ENCODE data around the gene GFRA1. TPM values are rescaled to one million over a fixed set of nuclear protein-coding genes. Genes with fewer than 3 reads are reported as not detected.

The GFRA1 gene
- total RNA-seq, 2 donors from 2014 or later: 1.6 to 3.1 TPM

GRCh38 chr10:116126239-116126638, 146.8 kb downstream of the GFRA1 start:
- Histone ChIP-seq H3K9me3 (ENCODE audit: control insufficient read depth, low read length) (no peaks in the 10 kb centered on the region), H3K27ac (ENCODE audit: low read depth, low read length) (no peak overlapping the region), H3K27me3 (ENCODE audit: control insufficient read depth, insufficient read depth, low read length, poor library complexity, severe bottlenecking) (no peaks in the 10 kb centered on the region), H3K4me3 (ENCODE audit: low read length) (no peak overlapping the region), H3K9ac (ENCODE audit: extremely low read depth, low read length, poor library complexity, severe bottlenecking) (no peak overlapping the region), H3K4me1 (ENCODE audit: control insufficient read depth, insufficient read depth, low read length) (no peaks in the 10 kb centered on the region), H3K36me3 (ENCODE audit: control insufficient read depth, insufficient read depth, low read length) (no peaks in the 10 kb centered on the region)
- WGBS, 2 experiments (ENCODE audit: insufficient coverage in 1 of 2, insufficient read length in 1 of 2): 84 to 96% methylated on average over 3 of the region's 3 CpGs
- Mint-ChIP-seq H3K27me3 (ENCODE audit: insufficient read depth) (peaks cover 24% of the 10 kb centered on the region), H3K27ac (no peak overlapping the region), H3K9me3 (no peaks in the 10 kb centered on the region), H3K36me3 (ENCODE audit: low read depth) (no peaks in the 10 kb centered on the region), H3K4me1 (no peaks in the 10 kb centered on the region), H3K4me3 (no peak overlapping the region)
- TF ChIP-seq CTCF (conservative IDR thresholded peaks at IDR 0.05): no peak
- DNase-seq: no peak

GRCh38 chr10:116125180-116125579, 147.8 kb downstream of the GFRA1 start:
- Histone ChIP-seq H3K4me1 (ENCODE audit: control insufficient read depth, insufficient read depth, low read length) (no peaks in the 10 kb centered on the region), H3K9ac (ENCODE audit: extremely low read depth, low read length, poor library complexity, severe bottlenecking) (no peak overlapping the region), H3K4me3 (ENCODE audit: low read length) (no peak overlapping the region), H3K9me3 (ENCODE audit: control insufficient read depth, low read length) (no peaks in the 10 kb centered on the region), H3K36me3 (ENCODE audit: control insufficient read depth, insufficient read depth, low read length) (no peaks in the 10 kb centered on the region), H3K27ac (ENCODE audit: low read depth, low read length) (no peak overlapping the region), H3K27me3 (ENCODE audit: control insufficient read depth, insufficient read depth, low read length, poor library complexity, severe bottlenecking) (no peaks in the 10 kb centered on the region)
- WGBS, 2 experiments (ENCODE audit: insufficient coverage in 1 of 2, insufficient read length in 1 of 2): 90 to 93% methylated on average over 17 to 19 of the region's 19 CpGs
- no peak for TF ChIP-seq CTCF (conservative IDR thresholded peaks at IDR 0.05)
- no peaks in the 10 kb centered on the region for H3K36me3 Mint-ChIP-seq (ENCODE audit: low read depth)
- no peak for DNase-seq
- no peaks in the 10 kb centered on the region for H3K4me1 Mint-ChIP-seq
- peaks cover 32% of the 10 kb centered on the region for H3K27me3 Mint-ChIP-seq (ENCODE audit: insufficient read depth)
- no peak overlapping the region for H3K4me3 Mint-ChIP-seq
- no peaks in the 10 kb centered on the region for H3K9me3 Mint-ChIP-seq
- no peak overlapping the region for H3K27ac Mint-ChIP-seq

- DNase-seq: peak; percentile 79
- WGBS, 2 experiments (ENCODE audit: insufficient coverage in 1 of 2, insufficient read length in 1 of 2): 64 to 68% methylated on average over 4 of the region's 4 CpGs
- no peak overlapping the region for H3K4me3 Mint-ChIP-seq
Observed at GRCh38 chr10:116124777-116125176, 148.2 kb downstream of the GFRA1 start.

More at GRCh38 chr10:116124777-116125176, 148.2 kb downstream of the GFRA1 start:
- H3K36me3 Mint-ChIP-seq (ENCODE audit: low read depth): no peaks in the 10 kb centered on the region
- Histone ChIP-seq H3K36me3 (ENCODE audit: control insufficient read depth, insufficient read depth, low read length) (no peaks in the 10 kb centered on the region), H3K9ac (ENCODE audit: extremely low read depth, low read length, poor library complexity, severe bottlenecking) (no peak overlapping the region), H3K27me3 (ENCODE audit: control insufficient read depth, insufficient read depth, low read length, poor library complexity, severe bottlenecking) (no peaks in the 10 kb centered on the region), H3K4me3 (ENCODE audit: low read length) (no peak overlapping the region), H3K4me1 (ENCODE audit: control insufficient read depth, insufficient read depth, low read length) (no peaks in the 10 kb centered on the region), H3K27ac (ENCODE audit: low read depth, low read length) (no peak overlapping the region), H3K9me3 (ENCODE audit: control insufficient read depth, low read length) (no peaks in the 10 kb centered on the region)
- H3K9me3 Mint-ChIP-seq: no peaks in the 10 kb centered on the region
- H3K27me3 Mint-ChIP-seq (ENCODE audit: insufficient read depth): peaks cover 35% of the 10 kb centered on the region
- no peaks in the 10 kb centered on the region for H3K4me1 Mint-ChIP-seq
- H3K27ac Mint-ChIP-seq: no peak overlapping the region
- no peak for TF ChIP-seq CTCF (conservative IDR thresholded peaks at IDR 0.05)
